AG04450 (cell line): ENCODE results near the gene LAS1L. TPM values are rescaled to one million over a fixed set of nuclear protein-coding genes. Genes with fewer than 3 reads are reported as not detected.
"Not testable (repeated sequence)": the region's sequence is repeated elsewhere in the genome, so short reads cannot be mapped to it uniquely, and the experiment has no call there.

ENCODE experiments used
- CTCF ChIA-PET: fragments of 300-600, 350-600 bp; formaldehyde crosslinking; extraction: SDS; loops from one replicate; lab custom pipeline; 2022; ENCODE audit warnings: antibody characterized with exemption, inconsistent platforms; lab: Charles Lee
- POLR2A ChIA-PET: fragments of 350-600 bp; formaldehyde crosslinking; extraction: SDS; loops from one replicate; lab custom pipeline; 2021; ENCODE audit warnings: antibody characterized with exemption, inconsistent platforms; lab: Yijun Ruan, JAX
- DNase-seq: peaks from one replicate; pipeline ENCODE4 v3.0.0-alpha.2; 2011; ENCODE audit warnings: low read depth, low spot score
- H3K27ac ChIP-seq: one replicate; pipeline ENCODE4 v1.5.1; 2012; ENCODE audit warnings: low read depth, low read length, control low read depth
- H3K27me3 ChIP-seq: one replicate; pipeline ENCODE4 v1.6.0; 2012; ENCODE audit warnings: low read length; ENCODE audit not compliant: control insufficient read depth, insufficient read depth
- H3K4me3 ChIP-seq: 2 replicates; pipeline ENCODE4 v1.5.1; 2011; ENCODE audit warnings: mild to moderate bottlenecking, low read depth, low read length, control low read depth
- H3K9me3 ChIP-seq: 2 replicates; pipeline ENCODE4 v1.5.1; 2012; ENCODE audit warnings: low read length; ENCODE audit not compliant: control insufficient read depth, insufficient read depth
- polyA plus RNA-seq: library from polyadenylated mRNA; depleted of rRNA; stranded (reverse); fragments of >200 nt; gene quantifications from 2 replicates; pipeline ENCODE4 v1.2.3, GENCODE V29; 2011
- TF ChIP-seq, protein P1 (sequence below): IDR thresholded peaks from 2 replicates; pipeline ENCODE4 v1.5.1; 2011; ENCODE audit warnings: low read depth, low read length, control low read depth, inconsistent platforms

The LAS1L gene
- polyA plus RNA-seq, 1 experiment, result 17.9 TPM

DNA sequence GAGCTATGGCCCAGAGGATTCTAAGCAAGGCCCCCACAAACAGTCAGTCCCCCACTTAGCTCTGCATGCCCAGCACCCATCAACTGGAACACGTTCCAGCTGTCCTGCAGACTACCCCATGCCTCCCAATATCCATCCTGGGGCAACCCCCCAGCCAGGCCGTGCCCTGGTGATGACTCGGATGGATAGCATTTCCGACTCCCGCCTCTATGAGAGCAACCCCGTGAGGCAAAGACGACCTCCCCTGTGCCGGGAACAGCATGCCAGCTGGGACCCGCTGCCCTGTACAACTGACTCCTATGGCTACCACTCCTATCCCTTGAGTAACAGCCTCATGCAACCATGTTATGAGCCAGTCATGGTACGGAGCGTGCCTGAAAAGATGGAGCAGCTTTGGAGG is 32.0 kb downstream of the LAS1L start:
- Histone ChIP-seq H3K9me3 (no peaks in the 10 kb centered on the region), H3K27ac (no peak overlapping the region), H3K27me3 (no peaks in the 10 kb centered on the region), H3K4me3 (no peak overlapping the region)
- DNase-seq, result no peak
- ChIA-PET CTCF (no interaction called here), POLR2A (no interaction called here)
- TF ChIP-seq, protein P1, sequence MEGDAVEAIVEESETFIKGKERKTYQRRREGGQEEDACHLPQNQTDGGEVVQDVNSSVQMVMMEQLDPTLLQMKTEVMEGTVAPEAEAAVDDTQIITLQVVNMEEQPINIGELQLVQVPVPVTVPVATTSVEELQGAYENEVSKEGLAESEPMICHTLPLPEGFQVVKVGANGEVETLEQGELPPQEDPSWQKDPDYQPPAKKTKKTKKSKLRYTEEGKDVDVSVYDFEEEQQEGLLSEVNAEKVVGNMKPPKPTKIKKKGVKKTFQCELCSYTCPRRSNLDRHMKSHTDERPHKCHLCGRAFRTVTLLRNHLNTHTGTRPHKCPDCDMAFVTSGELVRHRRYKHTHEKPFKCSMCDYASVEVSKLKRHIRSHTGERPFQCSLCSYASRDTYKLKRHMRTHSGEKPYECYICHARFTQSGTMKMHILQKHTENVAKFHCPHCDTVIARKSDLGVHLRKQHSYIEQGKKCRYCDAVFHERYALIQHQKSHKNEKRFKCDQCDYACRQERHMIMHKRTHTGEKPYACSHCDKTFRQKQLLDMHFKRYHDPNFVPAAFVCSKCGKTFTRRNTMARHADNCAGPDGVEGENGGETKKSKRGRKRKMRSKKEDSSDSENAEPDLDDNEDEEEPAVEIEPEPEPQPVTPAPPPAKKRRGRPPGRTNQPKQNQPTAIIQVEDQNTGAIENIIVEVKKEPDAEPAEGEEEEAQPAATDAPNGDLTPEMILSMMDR, result no peak

DNA sequence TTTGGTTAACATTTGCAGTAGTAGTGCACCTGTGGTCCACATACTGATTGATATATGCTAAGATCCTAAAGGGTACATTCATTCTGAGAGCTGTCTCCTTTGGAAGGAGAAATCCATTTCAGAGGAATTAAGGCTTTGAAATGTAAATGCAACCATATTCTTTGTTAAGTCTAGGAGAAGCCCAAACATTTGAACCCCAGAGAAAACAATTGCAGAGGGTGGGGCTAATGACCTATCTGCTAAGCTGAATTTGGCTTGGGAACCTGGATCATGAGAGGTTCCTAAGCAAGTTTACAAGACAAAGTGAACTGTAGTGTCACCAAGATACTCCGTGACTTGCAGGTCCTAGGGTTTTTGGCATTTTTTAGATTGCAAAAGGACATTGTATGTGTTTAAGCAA is 41.2 kb downstream of the LAS1L start:
- no peak overlapping the region for H3K27ac ChIP-seq
- no peaks in the 10 kb centered on the region for H3K9me3 ChIP-seq
- POLR2A ChIA-PET, result no interaction called here
- CTCF ChIA-PET, result no interaction called here
- no peak for DNase-seq
- no peaks in the 10 kb centered on the region for H3K27me3 ChIP-seq
- H3K4me3 ChIP-seq, result no peak overlapping the region
- TF ChIP-seq, protein P1, result no peak

DNA sequence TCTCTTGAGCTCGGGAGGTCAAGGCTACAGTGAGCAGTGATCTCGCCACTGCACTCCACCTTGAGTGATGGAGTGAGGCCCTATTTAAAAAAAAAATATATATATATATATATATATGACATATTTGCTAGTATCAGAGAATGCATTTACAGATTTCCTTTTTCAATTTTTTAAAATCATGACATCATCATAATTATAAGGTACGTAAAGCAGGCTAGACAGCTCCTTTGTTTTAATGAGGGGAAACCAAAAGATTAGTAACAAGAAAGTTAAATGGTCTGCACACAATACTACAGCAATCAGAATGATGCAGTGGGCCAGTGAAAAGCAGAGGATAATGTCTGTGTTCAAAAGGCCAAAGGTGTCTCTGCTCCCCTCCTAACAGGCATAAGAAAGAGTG is 43.0 kb downstream of the LAS1L start:
- ChIA-PET POLR2A (no interaction called here), CTCF (no interaction called here)
- Histone ChIP-seq H3K4me3 (no peak overlapping the region), H3K27ac (no peak overlapping the region), H3K9me3 (no peaks in the 10 kb centered on the region), H3K27me3 (no peaks in the 10 kb centered on the region)
- no peak for DNase-seq
- TF ChIP-seq, protein P1, result no peak

DNA sequence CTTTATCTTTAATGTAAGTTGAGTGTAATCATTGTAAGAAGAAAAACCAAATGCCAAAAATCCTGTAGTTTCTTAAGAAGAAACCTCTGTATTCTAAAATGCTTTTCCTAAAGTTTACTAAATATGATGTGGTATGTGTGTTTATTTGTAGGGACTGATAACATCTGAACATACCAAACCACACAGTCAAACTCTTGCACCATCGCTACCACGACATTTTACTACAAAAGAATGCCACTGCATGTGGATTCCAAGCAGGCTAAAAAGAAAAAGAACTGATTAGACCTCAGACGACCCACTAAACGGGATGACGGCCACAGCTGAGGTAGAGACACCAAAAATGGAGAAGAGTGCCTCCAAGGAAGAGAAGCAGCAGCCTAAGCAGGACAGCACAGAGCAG is 46.1 kb downstream of the LAS1L start:
- POLR2A ChIA-PET, result no interaction called here
- no peak for DNase-seq
- Histone ChIP-seq H3K27ac (no peak overlapping the region), H3K4me3 (no peak overlapping the region), H3K9me3 (no peaks in the 10 kb centered on the region), H3K27me3 (no peaks in the 10 kb centered on the region)
- CTCF ChIA-PET, result interaction anchor here (0.6 kb wide), 1 partner anchor 464 kb away, joined by 4 read pairs; no protein-coding TSS in a partner anchor
- TF ChIP-seq, protein P1, result no peak

DNA sequence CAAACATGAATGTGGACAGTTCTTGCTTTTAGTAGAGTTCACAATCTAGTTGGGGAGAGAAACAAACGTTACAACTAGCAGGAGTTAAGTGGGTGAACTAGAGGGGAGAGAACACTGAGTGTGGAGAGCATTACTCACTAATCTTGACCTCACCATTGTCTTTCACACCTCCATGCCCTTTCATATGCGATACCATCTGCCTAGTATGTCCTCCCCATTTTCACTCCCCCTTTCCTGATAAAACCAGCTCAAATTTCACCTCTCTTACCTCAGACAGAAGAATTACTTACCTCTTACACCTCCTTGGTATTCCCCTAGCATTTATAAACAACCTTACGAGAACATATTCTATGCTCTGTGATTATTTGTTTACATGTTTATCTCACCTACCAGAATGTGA is 53.6 kb downstream of the LAS1L start:
- no peak for DNase-seq
- POLR2A ChIA-PET, result no interaction called here
- TF ChIP-seq, protein P1, result no peak

DNA sequence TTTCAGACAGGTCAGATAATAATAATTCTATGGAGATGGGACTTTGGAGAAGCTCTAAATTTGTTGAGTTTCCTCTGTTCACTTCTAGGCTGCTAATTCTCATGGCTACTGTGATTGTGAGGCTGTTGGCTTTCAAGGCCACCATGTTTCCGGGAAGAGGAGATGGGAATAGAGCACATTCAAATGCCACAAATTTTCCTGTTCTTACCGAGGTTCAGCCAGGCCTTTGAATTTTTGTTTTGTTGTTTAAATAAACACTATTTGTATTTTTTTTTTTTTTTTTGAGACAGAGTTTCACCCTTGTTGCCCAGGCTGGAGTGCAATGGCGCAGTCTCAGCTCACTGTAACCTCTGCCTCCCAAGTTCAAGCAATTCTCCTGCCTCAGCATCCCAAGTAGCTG is 55.5 kb downstream of the LAS1L start:
- DNase-seq, H3K4me3 ChIP-seq, H3K9me3 ChIP-seq, H3K27ac ChIP-seq, CTCF ChIA-PET, H3K27me3 ChIP-seq: not testable (repeated sequence)
- POLR2A ChIA-PET, result interaction anchor here (0.6 kb wide), 1 partner anchor 22 kb away, joined by 4 read pairs; no protein-coding TSS in a partner anchor

More for the DNA sequence above, 53.6 kb downstream of the LAS1L start:
- Histone ChIP-seq H3K9me3 (no peaks in the 10 kb centered on the region), H3K4me3 (no peak overlapping the region), H3K27ac (no peak overlapping the region), H3K27me3 (no peaks in the 10 kb centered on the region)
- CTCF ChIA-PET, result no interaction called here
